Choroid plexus epithelial cell (primary cell): Measurements from ENCODE around the gene EXOSC2.
A peak's percentile ranks its signal among the peaks of the same experiment; 100 is the strongest.

Experiments used
- DNase-seq: peaks from one replicate; pipeline ENCODE4 v3.0.0-alpha.2; 2010; ENCODE audit warnings: low read depth
- H3K4me3 ChIP-seq: 2 replicates; pipeline ENCODE4 v1.5.1; 2011; ENCODE audit warnings: low read depth, mild to moderate bottlenecking, control low read depth, low read length, moderate library complexity
- CTCF ChIP-seq: conservative IDR thresholded peaks from 2 replicates; pipeline ENCODE4 v1.5.1; 2011; ENCODE audit warnings: low read depth, mild to moderate bottlenecking, control low read depth, inconsistent platforms, low read length, moderate library complexity

EXOSC2 gene

GRCh38 chr9:130698514-130698913, 4.9 kb downstream of the EXOSC2 start:
- no peak overlapping the region for H3K4me3 ChIP-seq
- peak; percentile 82 for DNase-seq
- no peak for TF ChIP-seq CTCF

- no peak for DNase-seq
- TF ChIP-seq CTCF: no peak
- H3K4me3 ChIP-seq: no peak overlapping the region
These were observed 5.5 kb downstream of the EXOSC2 start for GRCh38 chr9:130699047-130699446.

- peak; percentile 96 for DNase-seq
- H3K4me3 ChIP-seq: no peak overlapping the region
- TF ChIP-seq CTCF: peak; percentile 100
These were observed 7.8 kb downstream of the EXOSC2 start for GRCh38 chr9:130701059-130702022.

GRCh38 chr9:130703501-130703900, 9.9 kb downstream of the EXOSC2 start:
- DNase-seq: no peak
- TF ChIP-seq CTCF: no peak
- no peak overlapping the region for H3K4me3 ChIP-seq

- peak; percentile 72 for TF ChIP-seq CTCF
- peak; percentile 83 for DNase-seq
- H3K4me3 ChIP-seq: no peak overlapping the region
These were observed 13.8 kb downstream of the EXOSC2 start for GRCh38 chr9:130707225-130707976.

- no peak overlapping the region for H3K4me3 ChIP-seq
- TF ChIP-seq CTCF: no peak
These were observed 17.3 kb downstream of the EXOSC2 start for GRCh38 chr9:130710822-130711352.

More at GRCh38 chr9:130710822-130711352, 17.3 kb downstream of the EXOSC2 start:
- no peak for DNase-seq
